Femur (tissue), 1 donor: ENCODE data around the gene SNU13.
"Not testable (repeated sequence)": the region's sequence is repeated elsewhere in the genome, so short reads cannot be mapped to it uniquely, and the experiment has no call there.

Experiments
- DNase-seq: peaks from one replicate; pipeline ENCODE4 v3.0.0-alpha.2; 2017

SNU13 gene

GRCh38 chr22:41681616-41682015, 7.1 kb downstream of the SNU13 start:
- no peak for DNase-seq

DNA sequence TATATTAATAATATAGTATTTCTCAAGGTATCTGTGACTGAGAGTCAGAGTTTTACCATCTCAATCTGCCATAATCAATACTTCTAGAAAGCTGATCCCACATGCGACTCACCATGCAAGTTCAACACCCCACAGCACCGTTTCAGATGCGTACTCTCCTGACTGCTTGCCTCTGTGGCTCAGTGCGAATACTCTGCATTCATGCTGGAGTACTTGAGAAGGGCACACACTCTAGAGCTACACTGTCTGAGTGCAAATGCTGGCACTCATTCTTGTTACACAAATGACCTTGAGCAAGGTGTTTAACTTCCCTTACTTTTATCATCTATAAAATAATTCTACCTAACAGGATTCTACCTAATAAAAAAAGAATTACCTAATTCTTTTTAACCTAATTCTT, 12.5 kb downstream of the SNU13 start:
- DNase-seq: no peak

DNA sequence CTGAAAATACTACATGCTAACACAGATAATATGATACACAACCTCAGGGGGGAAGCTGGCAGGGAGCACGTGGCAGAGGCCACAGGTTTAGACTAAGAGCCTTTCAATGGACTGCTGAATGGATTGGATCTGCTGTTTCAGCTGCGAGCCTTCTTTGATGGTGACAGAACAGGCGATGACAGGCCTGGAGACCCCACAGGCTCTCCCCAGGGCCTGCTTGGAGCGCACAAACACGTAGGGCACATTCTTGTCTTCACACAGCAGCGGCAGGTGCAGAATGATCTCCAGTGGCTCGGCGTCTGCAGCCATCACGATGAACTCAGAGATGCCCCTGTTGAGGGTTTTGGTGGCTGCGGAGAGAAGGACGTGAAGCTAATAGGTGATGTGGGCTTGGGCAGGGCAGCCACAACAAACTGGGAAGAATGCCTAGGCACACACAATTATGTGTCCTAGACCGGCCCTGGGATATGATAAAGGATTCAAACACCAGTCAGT, 13.8 kb downstream of the SNU13 start:
- no peak for DNase-seq

- DNase-seq: no peak
These were observed 15.7 kb downstream of the SNU13 start for GRCh38 chr22:41672780-41673509.

GRCh38 chr22:41672096-41672495, 16.6 kb downstream of the SNU13 start:
- DNase-seq: not testable (repeated sequence)

GRCh38 chr22:41668971-41669911, 19.4 kb downstream of the SNU13 start:
- DNase-seq: no peak

DNA sequence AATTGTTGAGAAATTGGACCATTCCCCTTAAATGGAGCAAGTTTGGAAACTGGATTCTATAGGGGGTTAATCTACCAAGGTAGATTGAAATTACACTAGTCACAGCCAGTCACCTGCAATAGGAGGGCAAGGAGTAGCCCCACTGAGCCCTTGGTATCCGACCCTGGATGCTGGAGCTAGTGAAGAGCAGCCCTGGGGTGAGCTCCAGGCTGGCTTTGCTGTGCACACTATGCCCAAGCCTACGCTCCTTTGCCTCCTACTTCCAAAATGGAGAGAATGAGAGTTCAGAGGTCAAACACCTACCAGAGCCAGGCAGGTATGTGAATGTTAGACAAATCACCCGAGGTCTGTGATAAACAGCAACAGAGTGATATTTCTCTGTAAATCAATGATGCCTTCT, 23.7 kb downstream of the SNU13 start:
- DNase-seq: no peak

DNA sequence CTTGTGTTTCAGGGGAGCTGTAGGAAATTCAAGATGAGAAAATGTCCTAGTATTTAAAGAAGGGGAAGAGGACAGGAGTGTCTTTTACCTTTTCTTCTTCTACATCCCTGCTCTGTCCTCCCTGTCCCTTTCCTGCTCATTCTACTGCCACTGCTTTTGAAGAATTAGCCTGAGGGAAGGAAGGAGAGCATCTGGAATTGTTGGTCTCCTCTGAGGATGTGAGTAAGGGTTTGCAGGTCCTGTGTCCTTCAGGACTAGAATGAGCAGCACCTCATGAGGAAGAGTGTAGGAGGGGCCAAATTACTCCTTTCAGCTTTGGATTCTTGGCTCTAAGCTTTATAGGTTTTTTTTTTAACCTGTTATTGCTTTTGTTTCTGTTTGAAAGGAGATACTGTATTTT, 24.2 kb downstream of the SNU13 start:
- no peak for DNase-seq

GRCh38 chr22:41663594-41663993, 25.1 kb downstream of the SNU13 start:
- not testable (repeated sequence) for DNase-seq

DNA sequence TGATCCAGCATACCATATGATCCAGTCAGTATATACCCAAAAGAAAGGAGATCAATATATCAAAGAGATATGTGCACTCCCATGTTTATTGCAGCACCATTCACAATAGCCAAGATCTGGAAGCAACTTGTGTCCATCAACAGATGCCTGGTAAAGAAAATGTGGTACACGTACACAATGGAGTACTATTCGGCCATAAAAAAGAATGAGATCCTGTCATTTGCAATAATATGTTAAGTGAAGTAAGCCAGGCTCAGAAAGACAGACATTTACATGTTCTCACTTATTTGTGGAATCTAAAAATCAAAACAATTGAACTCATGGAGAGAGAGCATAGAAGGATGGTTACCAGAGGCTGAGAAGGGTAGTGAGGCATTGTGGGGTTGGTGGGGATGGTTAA, 27.0 kb downstream of the SNU13 start:
- no peak for DNase-seq

DNA sequence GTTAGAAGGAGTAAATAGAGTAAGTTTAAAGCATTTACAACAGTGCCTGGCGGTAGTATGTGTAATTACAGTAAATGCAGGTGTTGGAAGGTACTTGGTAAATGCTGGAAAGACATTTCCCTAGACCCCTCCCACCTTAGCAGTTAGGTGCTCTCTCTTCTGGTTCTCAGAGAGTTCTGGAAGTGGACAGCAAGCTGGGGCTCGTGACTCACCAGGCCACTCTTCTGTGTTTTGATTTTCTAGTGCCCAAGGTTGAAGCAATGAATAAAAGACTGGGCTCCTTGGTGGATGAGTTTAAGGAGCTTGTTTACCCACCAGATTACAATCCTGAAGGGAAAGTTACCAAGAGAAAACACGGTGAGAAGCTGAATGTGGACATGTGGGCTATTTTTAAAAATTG, 27.6 kb downstream of the SNU13 start:
- DNase-seq: no peak

GRCh38 chr22:41660416-41660815, 28.3 kb downstream of the SNU13 start:
- no peak for DNase-seq

DNA sequence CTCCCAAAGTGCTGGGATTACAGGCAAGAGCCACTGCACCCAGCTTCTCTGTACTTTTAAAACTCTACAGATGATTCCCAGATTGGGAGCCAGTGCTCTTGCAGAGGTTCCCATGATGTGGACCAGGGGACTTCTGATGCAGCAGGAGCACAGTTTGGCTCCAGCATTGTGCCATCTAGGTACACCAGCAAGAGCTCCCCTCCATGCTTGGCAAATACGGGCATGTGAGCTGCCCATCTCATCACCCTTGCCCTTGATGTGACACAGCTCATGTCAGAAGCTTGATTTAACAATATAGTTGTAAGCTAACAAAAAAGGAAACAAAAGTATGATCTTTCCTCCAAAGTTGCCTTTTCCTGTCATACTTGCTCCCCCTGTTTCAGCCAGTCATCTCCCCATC, 28.7 kb downstream of the SNU13 start:
- no peak for DNase-seq

DNA sequence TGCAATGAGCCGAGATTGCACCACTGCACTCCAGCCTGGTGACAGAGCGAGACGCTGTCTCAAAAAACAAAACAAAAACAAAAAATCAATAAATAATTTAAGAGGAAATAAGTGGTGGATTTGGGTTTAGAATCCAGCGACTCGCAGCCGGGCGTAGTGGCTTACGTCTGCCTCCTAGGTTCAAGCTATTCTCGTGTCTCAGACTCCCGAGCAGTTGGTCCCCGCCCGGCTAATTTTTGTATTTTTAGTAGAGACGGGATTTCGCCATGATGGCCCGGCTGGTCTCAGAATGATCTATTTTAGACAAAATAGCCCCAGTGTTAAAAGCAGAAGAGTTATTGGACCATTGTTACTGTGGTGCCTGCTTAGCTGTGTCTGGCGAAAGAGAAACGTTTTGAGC, 29.8 kb downstream of the SNU13 start:
- DNase-seq: no peak

GRCh38 chr22:41657709-41658108, 31.0 kb downstream of the SNU13 start:
- no peak for DNase-seq

GRCh38 chr22:41656556-41656955, 32.1 kb downstream of the SNU13 start:
- no peak for DNase-seq

GRCh38 chr22:41654322-41654721, 34.3 kb downstream of the SNU13 start:
- no peak for DNase-seq

- DNase-seq: no peak
These were observed 37.8 kb downstream of the SNU13 start for GRCh38 chr22:41650821-41651220.

DNA sequence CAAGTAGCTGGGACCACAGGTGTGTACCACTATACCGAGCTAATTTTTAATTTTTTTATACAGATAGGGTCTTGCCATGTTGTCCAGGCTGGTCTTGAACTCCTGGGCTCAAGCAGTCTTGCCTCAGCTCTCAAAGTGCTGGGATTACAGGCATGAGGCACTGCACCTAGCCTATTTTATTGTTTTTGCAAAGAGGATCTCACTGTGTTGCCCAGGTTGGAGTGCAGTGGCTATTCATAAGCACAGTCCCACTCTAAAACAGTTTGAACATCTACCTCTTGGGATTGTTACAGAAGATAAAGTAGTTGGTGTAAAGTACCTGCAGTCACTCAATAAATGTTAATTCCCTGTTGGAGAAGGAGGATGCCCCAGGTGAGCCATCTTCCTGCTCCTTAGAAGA, 38.4 kb downstream of the SNU13 start:
- no peak for DNase-seq

DNA sequence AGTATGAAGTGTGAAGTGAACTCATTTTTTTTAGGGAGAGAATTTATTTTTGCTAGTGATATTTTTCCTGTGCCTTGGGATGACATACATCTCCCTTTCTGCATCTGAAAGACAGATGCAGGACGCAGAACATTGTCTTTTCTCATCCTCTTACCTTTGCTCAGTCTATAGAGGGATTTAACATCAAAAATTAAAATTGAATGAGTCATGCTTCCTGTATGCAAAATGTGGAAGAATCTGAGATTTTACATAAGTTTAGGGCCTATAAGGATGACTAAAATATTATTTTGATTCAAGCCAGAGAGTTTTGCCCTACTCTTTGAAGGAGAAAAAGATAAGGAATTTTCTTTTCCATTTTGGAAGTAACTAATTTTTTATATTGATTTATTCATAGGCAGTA, 40.2 kb downstream of the SNU13 start:
- DNase-seq: no peak

- no peak for DNase-seq
These were observed 40.9 kb downstream of the SNU13 start for GRCh38 chr22:41647771-41648170.

- DNase-seq: no peak
These were observed 46.1 kb downstream of the SNU13 start for GRCh38 chr22:41642331-41643110.

GRCh38 chr22:41641854-41642253, 46.8 kb downstream of the SNU13 start:
- DNase-seq: no peak
